Mucosa of rectum (tissue), 2 donors: ENCODE data around the gene PRIMA1.

Source experiments
- H3K27ac ChIP-seq, 2 donors: one replicate each; pipeline ENCODE4 v1.7.0; 2013; ENCODE audit warnings: inconsistent platforms in 2 of 2, low read depth in 2 of 2, low read length in 2 of 2
- H3K27me3 ChIP-seq, 2 donors: one replicate each; pipeline ENCODE4 v1.7.0; 2013; ENCODE audit warnings: low read length in 2 of 2; ENCODE audit not compliant: control insufficient read depth in 2 of 2, insufficient read depth in 2 of 2
- H3K36me3 ChIP-seq, 2 donors: one replicate each; pipeline ENCODE4 v1.7.0; 2013; ENCODE audit warnings: low read length in 2 of 2; ENCODE audit not compliant: control insufficient read depth in 2 of 2, insufficient read depth in 2 of 2
- H3K4me1 ChIP-seq, 2 donors: one replicate each; pipeline ENCODE4 v1.7.0; 2013; ENCODE audit warnings: low read length in 2 of 2, mild to moderate bottlenecking in 1 of 2; ENCODE audit not compliant: control insufficient read depth in 2 of 2, insufficient read depth in 2 of 2
- H3K4me3 ChIP-seq, 2 donors: one replicate each; pipeline ENCODE4 v1.7.0; 2013; ENCODE audit warnings: low read length in 2 of 2
- H3K9ac ChIP-seq, 2 donors: one replicate each; pipeline ENCODE4 v1.7.0; 2013; ENCODE audit warnings: low read length in 2 of 2, low read depth in 1 of 2, mild to moderate bottlenecking in 1 of 2
- H3K9me3 ChIP-seq, 2 donors: one replicate each; pipeline ENCODE4 v1.7.0; 2013; ENCODE audit warnings: low read length in 2 of 2; ENCODE audit not compliant: control insufficient read depth in 2 of 2
- donor health status: healthy.
- donor health status: Normal muscosa, but diverticular disease.

PRIMA1 gene

DNA sequence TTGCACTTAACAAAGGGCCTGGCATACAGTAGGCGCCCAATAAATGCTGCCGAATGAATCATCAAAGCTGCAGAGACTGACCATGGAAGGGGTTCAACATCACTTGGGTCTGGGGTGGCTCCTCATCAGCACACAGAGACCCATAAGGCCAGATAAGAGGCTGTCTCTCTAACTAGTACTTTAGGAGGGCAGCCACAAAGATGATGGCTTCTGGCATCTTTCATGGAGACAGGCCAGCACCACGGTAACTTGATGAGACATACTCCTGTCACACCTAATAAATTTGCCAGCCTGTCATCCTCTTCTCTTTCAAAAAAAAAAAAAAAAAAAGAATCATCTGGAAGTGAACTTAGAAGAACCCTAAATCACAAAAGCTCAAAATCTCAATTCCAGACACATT lies 3.4 kb downstream of the PRIMA1 start:
- Histone ChIP-seq H3K36me3 (no peaks in the 10 kb centered on the region), H3K9me3 (no peaks in the 10 kb centered on the region), H3K4me1 (no peaks in the 10 kb centered on the region), H3K27me3 (peaks cover 0 to 8% of the 10 kb centered on the region in 2 donors), H3K4me3 (no peak overlapping the region), H3K27ac (no peak overlapping the region), H3K9ac (no peak overlapping the region)

DNA sequence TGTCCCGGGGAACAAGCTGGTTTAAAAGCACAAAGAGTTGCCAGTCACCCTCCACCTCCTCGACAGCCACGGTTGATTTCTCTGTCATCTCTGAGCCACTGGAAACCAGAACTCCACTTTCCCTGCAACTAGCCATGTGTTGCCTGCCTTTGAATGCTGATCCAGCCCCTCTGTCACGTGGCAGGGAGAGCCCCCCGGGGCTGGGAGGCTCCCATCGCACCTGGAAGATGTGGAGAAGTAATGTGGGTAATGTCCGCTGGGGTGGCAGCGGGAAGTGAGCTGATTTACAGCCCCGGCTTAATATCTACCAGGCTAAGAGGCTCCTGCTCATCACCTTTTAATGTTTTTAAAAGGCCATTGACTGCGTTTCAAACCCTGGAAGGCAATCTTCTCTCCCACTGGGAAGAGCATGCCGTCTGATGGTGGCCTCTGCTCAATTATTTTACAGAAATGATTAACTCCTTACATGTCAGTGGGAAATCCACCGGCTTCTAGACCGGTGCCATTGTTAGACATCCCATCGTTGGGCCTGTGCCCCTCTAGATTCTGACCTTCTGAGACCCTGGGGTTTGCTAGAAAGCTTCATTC lies 7.4 kb downstream of the PRIMA1 start:
- no peak overlapping the region for H3K4me3 ChIP-seq
- no peak overlapping the region for H3K9ac ChIP-seq
- no peaks in the 10 kb centered on the region for H3K36me3 ChIP-seq
- H3K9me3 ChIP-seq, result no peaks in the 10 kb centered on the region
- no peaks in the 10 kb centered on the region for H3K4me1 ChIP-seq
- no peaks in the 10 kb centered on the region for H3K27me3 ChIP-seq
- no peak overlapping the region for H3K27ac ChIP-seq

DNA sequence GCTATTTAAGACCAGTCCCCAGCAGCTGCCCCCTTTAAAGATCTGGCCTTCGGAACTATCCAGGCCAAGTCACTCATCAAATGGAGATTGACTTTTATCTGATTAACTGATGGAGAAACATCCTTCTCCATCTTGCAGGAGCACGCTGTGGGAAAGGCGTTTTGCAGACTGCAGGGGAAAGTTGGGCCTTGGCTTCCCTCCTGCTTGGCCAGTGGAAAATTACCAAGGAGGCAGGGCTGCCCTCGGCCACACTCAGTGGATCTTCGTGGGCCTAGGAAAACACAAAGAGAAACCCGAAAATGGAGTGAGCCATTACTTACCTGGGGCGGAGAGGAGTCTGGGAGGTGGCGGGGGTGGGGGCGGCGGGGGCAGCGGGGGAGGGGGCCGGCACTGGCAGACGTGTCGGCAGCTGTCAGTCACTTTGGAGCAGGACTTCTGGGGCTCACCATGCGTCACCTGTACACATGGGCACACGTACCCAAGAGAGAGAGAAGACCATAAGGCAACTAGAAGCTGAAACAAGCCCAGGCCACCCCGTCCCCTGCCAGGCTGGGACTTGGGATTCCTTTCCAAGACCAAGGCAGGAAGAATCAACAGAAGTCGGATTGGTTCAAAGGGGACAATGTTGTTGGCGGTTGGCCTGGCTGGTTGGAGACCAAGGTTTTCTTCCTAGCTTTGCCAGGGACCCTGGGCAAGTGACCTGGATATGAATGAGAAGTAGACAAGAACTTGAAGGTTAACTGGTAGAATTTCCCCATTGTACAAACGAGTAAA lies 9.2 kb downstream of the PRIMA1 start:
- Histone ChIP-seq H3K27me3 (no peaks in the 10 kb centered on the region), H3K4me1 (no peaks in the 10 kb centered on the region), H3K36me3 (no peaks in the 10 kb centered on the region), H3K9ac (no peak overlapping the region), H3K27ac (no peak overlapping the region), H3K4me3 (no peak overlapping the region), H3K9me3 (no peaks in the 10 kb centered on the region)

DNA sequence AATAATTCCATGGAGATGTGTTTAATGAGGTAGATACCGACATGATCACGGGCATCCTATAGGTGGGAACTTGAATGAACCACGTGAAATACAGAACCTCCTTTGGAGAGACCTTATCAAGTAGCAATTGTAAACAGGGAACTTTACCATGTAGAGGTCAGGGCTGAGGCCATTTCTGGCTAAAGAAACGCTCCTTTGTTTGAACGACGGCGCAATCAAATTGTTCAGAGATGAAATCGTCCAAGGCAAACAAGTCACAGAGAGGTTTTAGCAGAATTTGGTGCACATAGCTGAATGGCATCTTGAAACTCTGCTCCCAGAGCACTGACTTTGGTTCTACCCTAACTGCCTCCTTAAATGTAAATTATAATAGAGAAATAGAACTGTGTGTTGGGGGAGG lies 9.8 kb downstream of the PRIMA1 start:
- H3K27ac ChIP-seq, result no peak overlapping the region

DNA sequence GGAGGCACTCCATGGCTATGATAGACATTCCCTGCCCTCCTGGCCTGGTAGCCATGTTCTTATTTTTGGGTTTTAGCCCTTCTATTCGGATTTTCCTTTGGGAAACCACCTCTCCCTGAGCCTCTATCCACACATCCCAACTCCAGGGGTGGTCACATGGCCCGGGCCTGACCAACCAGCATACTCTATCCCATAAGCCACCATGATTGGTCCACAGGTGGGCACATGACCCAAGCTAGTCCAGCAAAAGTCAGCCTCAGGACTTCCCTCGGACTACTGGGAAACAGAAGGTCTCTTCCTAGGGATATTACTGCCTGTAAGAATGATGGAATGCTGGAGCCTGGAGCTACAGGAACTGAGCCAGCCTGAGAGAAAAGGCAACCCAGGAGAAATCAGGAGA lies 12.5 kb downstream of the PRIMA1 start:
- H3K9ac ChIP-seq, result no peak overlapping the region
- no peaks in the 10 kb centered on the region for H3K9me3 ChIP-seq
- no peak overlapping the region for H3K4me3 ChIP-seq
- H3K4me1 ChIP-seq, result no peaks in the 10 kb centered on the region
- H3K27me3 ChIP-seq, result no peaks in the 10 kb centered on the region
- H3K36me3 ChIP-seq, result no peaks in the 10 kb centered on the region
- no peak overlapping the region for H3K27ac ChIP-seq

More for the DNA sequence above, 9.8 kb downstream of the PRIMA1 start:
- Histone ChIP-seq H3K4me3 (no peak overlapping the region), H3K27me3 (no peaks in the 10 kb centered on the region), H3K36me3 (no peaks in the 10 kb centered on the region), H3K9ac (no peak overlapping the region), H3K9me3 (no peaks in the 10 kb centered on the region), H3K4me1 (no peaks in the 10 kb centered on the region)

DNA sequence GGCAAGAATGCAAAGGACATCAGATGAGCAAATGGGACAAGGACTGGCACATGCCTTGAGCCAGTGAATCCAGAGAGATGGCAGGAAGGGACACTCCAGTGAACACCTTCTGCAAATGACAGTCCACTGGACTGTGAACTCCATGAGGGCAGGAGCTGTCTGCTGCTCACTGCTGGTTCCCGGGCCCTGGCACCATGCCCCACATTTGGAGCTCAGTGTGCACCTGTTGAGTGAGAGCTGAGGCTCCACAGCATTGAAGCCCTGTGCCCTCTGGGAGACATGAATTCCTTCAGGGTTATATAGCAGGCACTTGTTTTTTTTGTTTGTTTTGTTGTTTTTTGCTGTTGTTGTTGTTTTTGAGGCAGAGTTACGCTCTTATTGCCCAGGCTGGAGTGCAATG lies 13.1 kb downstream of the PRIMA1 start:
- no peak overlapping the region for H3K4me3 ChIP-seq
- no peaks in the 10 kb centered on the region for H3K4me1 ChIP-seq
- H3K9me3 ChIP-seq, result no peaks in the 10 kb centered on the region
- no peak overlapping the region for H3K27ac ChIP-seq
- no peak overlapping the region for H3K9ac ChIP-seq
- no peaks in the 10 kb centered on the region for H3K36me3 ChIP-seq
- H3K27me3 ChIP-seq, result no peaks in the 10 kb centered on the region

DNA sequence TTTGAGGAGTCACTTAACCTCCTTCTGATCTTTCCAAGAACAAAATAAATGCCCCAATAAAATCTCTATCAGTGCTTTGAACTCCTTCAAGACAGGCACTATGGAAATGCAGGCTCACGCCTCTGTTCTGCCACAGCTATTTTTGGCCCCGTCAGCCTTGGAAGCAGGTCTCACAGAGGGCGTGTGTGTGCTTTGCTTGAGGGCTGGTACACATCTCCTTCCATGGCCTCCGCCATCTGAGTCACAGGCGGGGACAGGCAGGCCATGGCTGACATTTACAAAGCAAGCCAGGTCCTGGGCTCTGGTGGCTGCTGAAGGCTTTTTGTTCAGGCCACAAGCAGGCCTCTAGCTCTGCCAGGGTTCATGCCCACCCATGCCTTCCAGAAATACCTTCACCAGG lies 16.0 kb downstream of the PRIMA1 start:
- H3K27me3 ChIP-seq, result no peaks in the 10 kb centered on the region
- H3K9ac ChIP-seq, result no peak overlapping the region
- H3K4me3 ChIP-seq, result no peak overlapping the region

DNA sequence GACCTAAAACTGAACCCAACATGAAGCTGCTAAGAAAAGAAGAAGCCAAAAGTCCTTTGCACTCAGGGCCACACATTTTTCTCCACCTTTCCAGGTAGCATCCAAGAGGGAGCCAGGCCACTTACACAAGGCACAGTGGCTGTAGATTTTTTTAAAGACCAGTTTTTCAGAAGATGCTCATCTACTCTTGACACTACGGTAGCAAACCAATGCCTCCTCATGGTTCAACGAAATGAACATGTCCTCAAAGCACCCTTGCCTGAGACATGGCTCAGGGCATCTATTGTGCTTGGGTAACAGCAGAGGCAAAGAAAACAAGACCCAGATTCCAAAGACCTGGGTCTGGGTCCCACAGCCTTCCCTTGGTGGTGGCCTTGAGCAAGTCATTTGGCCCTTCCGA lies 22.3 kb downstream of the PRIMA1 start:
- no peak overlapping the region for H3K9ac ChIP-seq
- H3K27me3 ChIP-seq, result no peaks in the 10 kb centered on the region
- no peak overlapping the region for H3K4me3 ChIP-seq
- H3K36me3 ChIP-seq, result no peaks in the 10 kb centered on the region
- H3K4me1 ChIP-seq, result no peaks in the 10 kb centered on the region
- H3K9me3 ChIP-seq, result no peaks in the 10 kb centered on the region
- H3K27ac ChIP-seq, result no peak overlapping the region

More for the DNA sequence above, 16.0 kb downstream of the PRIMA1 start:
- Histone ChIP-seq H3K4me1 (no peaks in the 10 kb centered on the region), H3K36me3 (no peaks in the 10 kb centered on the region), H3K9me3 (no peaks in the 10 kb centered on the region), H3K27ac (no peak overlapping the region)

DNA sequence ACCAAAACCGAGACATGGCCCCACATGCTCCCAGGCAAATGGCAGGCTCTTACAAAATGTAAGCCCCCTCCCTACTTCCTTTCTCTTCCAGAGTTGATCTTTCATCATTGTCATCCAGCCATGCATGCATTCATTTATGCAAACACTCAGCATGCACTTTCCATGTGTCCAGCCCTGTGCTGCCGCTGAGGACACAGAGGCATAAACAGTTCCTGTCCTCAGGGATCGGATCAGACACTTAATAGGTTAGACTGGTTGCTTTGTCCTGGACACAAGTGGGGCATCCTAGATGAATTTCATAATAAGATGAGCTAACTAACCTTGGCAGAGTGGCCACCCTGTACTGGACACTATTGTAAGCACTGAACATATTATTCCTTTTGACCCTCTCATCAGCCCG lies 23.1 kb downstream of the PRIMA1 start:
- Histone ChIP-seq H3K27ac (peak overlapping the region in 1 of 2 donors; percentile 29), H3K4me1 (no peaks in the 10 kb centered on the region), H3K4me3 (no peak overlapping the region)

DNA sequence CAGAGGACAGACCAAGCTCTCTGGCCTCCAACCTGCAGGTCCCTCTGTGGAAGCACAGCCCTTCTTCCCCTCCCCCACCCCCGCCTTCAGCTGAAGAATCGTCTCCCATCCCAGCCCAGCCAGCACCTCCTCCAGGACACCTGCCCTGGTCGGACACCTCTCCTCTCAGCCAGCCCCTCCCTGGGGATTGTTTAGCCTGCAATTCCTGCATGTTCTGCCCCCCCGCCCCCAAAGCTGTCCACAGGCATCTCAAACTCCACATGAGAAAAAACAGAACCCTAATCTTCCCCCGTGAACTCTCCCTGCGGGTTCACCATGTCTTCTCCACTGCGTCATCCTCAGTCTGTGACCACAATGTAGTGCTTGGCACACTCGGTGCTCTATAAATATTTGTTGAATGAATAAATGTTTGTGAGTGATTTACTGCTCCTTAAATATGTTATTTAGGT lies 24.1 kb downstream of the PRIMA1 start:
- Histone ChIP-seq H3K9me3 (no peaks in the 10 kb centered on the region), H3K36me3 (no peaks in the 10 kb centered on the region), H3K4me3 (no peak overlapping the region), H3K27me3 (no peaks in the 10 kb centered on the region), H3K9ac (no peak overlapping the region), H3K27ac (peak overlapping the region; percentile 18 to 58), H3K4me1 (no peaks in the 10 kb centered on the region)

More for the DNA sequence above, 23.1 kb downstream of the PRIMA1 start:
- Histone ChIP-seq H3K27me3 (no peaks in the 10 kb centered on the region), H3K36me3 (no peaks in the 10 kb centered on the region), H3K9me3 (no peaks in the 10 kb centered on the region), H3K9ac (no peak overlapping the region)
